Measurements from ENCODE around the gene CCM2.

- TF ChIP-seq CTCF (conservative IDR thresholded peaks at IDR 0.05) (no peak; the same call in 1 of the 2 replicates), ZFX (IDR thresholded peaks at IDR 0.05) (no peak)
These were observed 26.2 kb upstream of the CCM2 start for GRCh38 chr7:44973610-44974401.
